Breast epithelium (tissue), 3 donors: Measurements from ENCODE around the gene SDK1.

Experiments
- CTCF ChIP-seq, 3 donors: fragments of 450-650 bp; IDR thresholded peaks; one replicate each; pipeline ENCODE4 v1.5.1; 2016 to 2017; ENCODE audit warnings: antibody characterized with exemption in 3 of 3, mild to moderate bottlenecking in 3 of 3, moderate library complexity in 3 of 3
- POLR2AphosphoS5 ChIP-seq, 3 donors: sonication (generic); formaldehyde crosslinking; IDR thresholded peaks; one replicate each; pipeline ENCODE4 v1.6.1; 2017; ENCODE audit warnings: antibody characterized with exemption in 3 of 3

- TF ChIP-seq CTCF (IDR thresholded peaks at IDR 0.05) (no peak), POLR2AphosphoS5 (IDR thresholded peaks at IDR 0.05) (no peak)
Measured at GRCh38 chr7:3327099-3327498, 26.0 kb downstream of the SDK1 start.
